Upper lobe of left lung (tissue), 4 donors: Measurements from ENCODE around the gene UGT1A8.

Experiments
- CTCF ChIP-seq, 6 experiments: fragments of 450-650 bp in 4 of 6; fragments of 200-600 bp in 2 of 6; sonication (generic) in 2 of 6; IDR thresholded peaks; one replicate each; pipeline ENCODE4 v1.5.1; 2016 to 2019; ENCODE audit warnings: antibody characterized with exemption in 6 of 6
- EP300 ChIP-seq, 4 donors: sonication (generic); formaldehyde crosslinking; IDR thresholded peaks; one replicate each; pipeline ENCODE4 v1.5.1; 2017; ENCODE audit warnings: antibody characterized with exemption in 4 of 4, control low read depth in 2 of 4
- POLR2A ChIP-seq, 4 donors: fragments of 450-650 bp; IDR thresholded peaks; one replicate each; pipeline ENCODE4 v1.5.1; 2016 to 2017; ENCODE audit warnings: antibody characterized with exemption in 4 of 4, mild to moderate bottlenecking in 2 of 4

DNA sequence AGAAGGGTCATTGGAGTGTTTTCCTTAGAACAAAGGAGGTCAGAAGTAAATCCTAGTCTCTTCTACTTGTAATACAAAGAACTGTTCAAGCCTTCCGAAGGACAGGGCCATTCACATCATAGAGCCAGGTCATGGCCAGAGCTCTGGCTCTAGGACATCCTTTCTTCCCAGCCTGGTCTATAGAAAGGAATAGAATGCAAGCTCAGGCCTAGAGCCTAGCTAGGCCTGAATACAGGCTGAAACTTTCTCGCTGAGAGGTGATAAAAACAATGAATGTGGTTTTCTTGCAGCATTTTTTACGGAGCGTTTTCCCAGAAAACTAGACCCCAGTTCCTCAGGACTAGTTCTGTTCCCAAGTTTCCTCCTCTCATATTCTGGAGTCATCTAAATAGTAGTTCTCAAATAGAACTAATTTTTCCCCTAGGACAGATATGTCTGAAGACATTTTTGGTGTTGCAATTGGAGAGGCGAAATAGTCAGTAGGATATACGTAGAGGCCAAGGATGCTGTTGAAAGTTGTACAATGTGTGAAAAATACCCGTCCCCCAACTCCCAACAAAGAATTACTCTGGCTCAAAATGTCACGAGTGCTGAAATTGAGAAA, 82.1 kb downstream of the UGT1A8 start:
- TF ChIP-seq CTCF (IDR thresholded peaks at IDR 0.05), result no peak
- TF ChIP-seq POLR2A (IDR thresholded peaks at IDR 0.05), result no peak
- no peak for TF ChIP-seq EP300 (IDR thresholded peaks at IDR 0.05)
